Hypothalamus (tissue), 51 donors: Measurements from ENCODE around the gene TPRN.
"Not testable (repeated sequence)": the region's sequence is repeated elsewhere in the genome, so short reads cannot be mapped to it uniquely, and the experiment has no call there.

Experiments
- DNase-seq, 51 donors: peaks; one replicate each; lab custom pipeline; 2025; lab: John Stamatoyannopoulos, UW

TPRN gene, protein sequence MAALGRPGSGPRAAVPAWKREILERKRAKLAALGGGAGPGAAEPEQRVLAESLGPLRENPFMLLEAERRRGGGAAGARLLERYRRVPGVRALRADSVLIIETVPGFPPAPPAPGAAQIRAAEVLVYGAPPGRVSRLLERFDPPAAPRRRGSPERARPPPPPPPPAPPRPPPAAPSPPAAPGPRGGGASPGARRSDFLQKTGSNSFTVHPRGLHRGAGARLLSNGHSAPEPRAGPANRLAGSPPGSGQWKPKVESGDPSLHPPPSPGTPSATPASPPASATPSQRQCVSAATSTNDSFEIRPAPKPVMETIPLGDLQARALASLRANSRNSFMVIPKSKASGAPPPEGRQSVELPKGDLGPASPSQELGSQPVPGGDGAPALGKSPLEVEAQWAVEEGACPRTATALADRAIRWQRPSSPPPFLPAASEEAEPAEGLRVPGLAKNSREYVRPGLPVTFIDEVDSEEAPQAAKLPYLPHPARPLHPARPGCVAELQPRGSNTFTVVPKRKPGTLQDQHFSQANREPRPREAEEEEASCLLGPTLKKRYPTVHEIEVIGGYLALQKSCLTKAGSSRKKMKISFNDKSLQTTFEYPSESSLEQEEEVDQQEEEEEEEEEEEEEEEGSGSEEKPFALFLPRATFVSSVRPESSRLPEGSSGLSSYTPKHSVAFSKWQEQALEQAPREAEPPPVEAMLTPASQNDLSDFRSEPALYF

GRCh38 chr9:137200311-137201204 lies at the start of gene TPRN:
TPRN (minus strand) TSS chr9:137200741; CDS start chr9:137200711, 30 bp downstream.
- peak; percentile 51 to 100 (median 97) for DNase-seq

GRCh38 chr9:137247916-137248175 lies 47.3 kb upstream of the TPRN start:
- DNase-seq, result no peak

DNA sequence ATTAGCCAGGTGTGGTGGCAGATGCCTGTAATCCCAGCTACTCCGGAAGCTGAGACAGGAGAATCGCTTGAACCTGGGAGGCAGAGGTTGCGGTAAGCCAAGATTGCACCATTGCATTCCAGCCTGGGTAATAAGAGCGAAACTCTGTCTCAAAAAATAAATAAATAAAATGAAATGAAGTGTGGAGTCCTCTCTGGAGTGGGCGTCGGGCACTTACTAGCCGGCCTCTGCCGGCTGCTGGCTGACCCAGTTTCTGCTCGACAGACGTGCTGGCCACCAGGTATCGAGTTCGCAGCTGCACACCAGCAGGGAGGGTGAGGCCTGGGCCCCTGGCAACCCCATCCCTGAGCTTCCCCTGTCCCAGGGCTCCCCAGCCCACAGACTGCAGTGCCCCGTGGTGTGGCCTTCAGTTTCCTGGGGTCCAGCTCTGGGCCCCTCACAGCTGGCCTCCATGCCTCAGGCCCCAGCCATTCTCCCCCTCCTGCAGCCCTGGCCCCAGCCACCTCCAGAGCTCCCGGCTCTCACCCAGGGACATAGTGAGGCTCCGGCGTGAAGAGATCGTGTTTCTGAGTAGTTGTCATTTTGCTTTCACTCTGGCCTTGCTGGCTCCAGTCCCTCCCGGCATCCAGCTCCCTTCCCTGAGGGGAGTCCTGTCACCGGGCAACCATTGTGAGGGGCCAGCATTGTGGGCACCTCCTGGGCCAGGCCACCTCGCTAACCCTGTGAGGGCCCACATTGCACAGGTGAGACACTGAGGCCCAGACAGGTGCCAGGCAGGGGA lies 46.8 kb upstream of the TPRN start:
- DNase-seq, result no peak

- DNase-seq, result no peak
Observed at GRCh38 chr9:137245450-137246421, 45.2 kb upstream of the TPRN start.

DNA sequence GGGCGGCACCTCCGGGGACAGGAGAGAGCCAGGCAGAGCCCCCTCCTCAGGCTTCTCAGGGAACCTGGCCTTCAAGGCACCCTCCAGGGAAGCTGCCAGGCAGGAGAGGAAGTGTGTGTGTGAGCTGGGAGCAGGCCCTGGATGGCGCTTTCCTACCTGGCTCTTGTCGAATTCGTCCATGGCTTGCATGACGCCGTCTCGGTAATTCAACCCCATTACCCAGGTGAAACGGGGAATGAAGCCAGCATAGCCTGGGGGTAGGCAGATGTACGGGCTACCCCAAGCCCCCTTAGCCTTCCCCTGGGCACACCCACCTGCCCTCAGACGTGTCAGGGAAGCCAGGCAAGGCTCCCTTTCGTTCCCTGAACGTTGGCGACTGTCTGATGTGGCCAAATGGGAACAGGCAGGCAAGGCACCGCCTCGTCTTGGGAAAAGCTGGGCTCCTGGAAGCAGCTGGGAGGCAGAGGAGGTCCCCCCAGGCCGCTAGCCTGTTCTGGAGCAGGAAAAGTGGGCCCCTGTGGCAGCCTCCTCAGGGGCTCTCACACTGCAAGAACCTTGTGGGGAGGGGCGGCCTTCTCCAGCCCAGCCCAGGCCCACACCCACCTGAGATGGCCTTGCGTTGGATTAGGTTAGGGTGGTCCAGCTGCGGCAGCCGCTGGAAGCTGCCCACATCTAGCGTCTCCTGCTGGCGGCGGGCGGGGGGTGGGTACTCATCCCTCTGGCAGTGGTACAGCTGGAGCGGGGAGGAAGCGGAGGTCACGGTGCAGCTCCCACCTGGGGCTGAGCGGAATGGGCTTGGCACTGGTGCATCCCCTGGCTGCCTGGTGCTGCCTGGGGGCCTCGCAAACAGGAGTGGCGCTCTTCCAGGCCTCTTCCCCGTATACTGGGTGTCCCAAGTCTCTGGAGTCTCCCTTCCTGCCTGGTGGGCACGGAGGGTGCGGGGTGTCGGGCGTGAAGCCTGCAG lies 44.2 kb upstream of the TPRN start:
- DNase-seq, result no peak

DNA sequence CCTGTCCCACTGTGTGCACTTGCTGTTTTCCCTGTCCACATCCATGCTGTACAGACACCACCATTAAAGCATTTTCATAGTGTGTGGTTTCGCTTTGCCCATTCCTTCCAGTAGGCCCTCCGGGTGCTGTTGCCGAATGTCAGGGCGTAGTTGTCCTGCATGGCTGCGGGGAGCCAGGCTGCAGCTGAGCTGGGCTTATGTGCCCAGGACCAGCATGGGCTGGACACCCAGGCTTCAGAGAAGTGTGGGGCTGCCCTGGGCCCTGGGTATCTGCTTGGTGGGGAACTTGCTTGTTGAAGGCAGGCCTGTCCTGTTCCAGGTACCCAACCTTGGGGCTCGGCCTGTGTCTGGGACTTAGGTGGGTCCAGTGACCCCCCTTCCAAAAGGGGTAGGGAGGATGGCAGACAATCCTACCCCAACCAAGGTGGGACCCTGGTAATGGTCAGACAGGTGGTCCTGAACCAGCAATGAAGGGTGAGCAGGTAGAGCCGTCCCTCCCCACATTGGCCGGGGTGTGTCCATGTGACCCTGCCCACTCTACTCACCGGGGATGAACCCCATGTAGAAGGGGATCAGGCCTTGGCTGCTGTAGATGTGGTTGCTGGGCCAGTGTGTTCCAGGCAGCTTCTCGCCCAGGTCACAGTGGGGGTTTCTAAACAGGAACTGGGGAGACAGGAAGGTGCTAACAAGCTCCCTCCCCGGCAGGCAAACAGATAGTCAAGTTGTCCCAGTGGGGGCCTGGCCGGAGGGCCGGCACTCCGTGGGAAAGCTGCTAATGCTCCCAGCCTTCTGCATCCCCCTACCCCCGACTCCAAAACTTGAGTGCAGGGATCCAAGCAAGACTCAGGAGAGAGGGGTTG lies 43.3 kb upstream of the TPRN start:
- DNase-seq, result no peak

DNA sequence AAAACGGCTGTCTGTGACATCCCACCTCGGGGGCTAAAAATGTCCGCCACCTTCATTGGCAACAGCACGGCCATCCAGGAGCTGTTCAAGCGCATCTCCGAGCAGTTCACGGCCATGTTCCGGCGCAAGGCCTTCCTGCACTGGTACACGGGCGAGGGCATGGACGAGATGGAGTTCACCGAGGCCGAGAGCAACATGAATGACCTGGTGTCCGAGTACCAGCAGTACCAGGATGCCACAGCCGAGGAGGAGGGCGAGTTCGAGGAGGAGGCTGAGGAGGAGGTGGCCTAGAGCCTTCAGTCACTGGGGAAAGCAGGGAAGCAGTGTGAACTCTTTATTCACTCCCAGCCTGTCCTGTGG lies 42.7 kb upstream of the TPRN start:
- not testable (repeated sequence) for DNase-seq

- no peak for DNase-seq
Observed at GRCh38 chr9:137242269-137243203, 42.0 kb upstream of the TPRN start.

- DNase-seq, result peak in 13 of 51 donors; percentile 27 to 65 (median 48)
Observed at GRCh38 chr9:137241490-137242268, 41.1 kb upstream of the TPRN start.

DNA sequence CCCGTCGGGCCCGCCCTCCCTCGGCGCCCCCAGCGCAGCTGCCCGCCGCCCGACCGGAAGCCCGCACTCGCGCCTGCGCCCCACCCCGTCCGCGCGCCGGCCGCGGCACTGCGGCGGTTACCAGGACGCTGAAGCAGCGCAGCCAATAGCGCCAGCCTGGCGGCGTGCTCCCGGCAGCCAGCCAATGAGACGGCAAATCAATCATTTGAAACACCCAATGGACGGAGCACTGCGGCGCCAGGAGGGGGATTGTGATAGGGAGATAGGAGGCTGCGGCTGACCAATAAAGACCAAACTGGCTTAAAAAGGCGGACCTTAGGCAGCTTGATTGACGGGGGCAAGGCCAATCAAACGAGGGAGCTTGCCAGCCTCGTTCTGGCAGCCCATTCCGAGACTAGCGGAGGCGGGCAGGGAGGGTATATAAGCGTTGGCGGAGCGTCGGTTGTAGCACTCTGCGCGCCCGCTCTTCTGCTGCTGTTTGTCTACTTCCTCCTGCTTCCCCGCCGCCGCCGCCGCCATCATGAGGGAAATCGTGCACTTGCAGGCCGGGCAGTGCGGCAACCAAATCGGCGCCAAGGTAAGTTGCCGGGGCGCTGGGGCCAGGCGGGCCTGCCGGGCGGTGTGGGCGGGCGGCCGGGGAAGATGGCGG lies 40.4 kb upstream of the TPRN start, which contains the start of gene TUBB4B:
TUBB4B (plus strand) TSS at position 447 of the 649 bp plus-strand sequence; CDS start at position 521, 74 bp downstream.
- DNase-seq, result peak; percentile 86 to 100 (median 99)

GRCh38 chr9:137240318-137240840 lies 39.8 kb upstream of the TPRN start:
- DNase-seq, result peak in 47 of 51 donors; percentile 36 to 94 (median 77)

DNA sequence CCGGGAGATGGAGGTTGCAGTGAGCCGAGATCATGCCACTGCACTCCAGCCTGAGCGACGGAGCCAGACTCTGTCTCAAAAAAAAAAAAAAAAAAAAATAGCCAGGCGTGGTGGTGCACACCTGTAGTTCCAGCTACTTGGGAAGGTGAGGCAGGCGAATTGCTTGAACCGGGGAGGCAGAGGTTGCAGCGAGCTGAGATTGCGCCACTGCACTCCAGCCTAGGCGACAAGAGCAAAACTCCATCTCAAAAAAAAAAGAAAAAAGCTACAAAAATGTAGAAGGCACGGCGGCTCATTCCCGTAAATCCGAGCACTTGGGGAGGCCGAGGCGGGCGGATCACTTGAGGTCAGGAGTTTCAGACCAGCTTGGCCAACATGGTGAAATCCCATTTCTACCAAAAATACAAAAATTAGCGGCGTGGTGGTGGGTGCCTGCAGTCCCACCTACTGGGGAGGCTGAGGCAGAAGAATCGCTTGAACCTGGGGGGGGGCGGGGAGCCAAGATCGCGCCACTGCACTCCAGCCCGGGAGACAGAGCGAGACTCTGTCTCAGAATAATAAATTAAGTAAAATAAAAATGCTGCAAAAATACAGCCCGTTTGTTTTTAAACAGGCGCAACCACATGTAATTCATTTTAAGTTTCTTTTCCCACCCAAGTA lies 39.1 kb upstream of the TPRN start:
- DNase-seq, result peak in 1 of 51 donors; percentile 33
